Muscle of leg (tissue), 11 donors: ENCODE results near the gene NOXA1. TPM values are rescaled to one million over a fixed set of nuclear protein-coding genes. Genes with fewer than 3 reads are reported as not detected.

ENCODE experiments used
- DNase-seq: peaks from one replicate; pipeline ENCODE4 v3.0.0; 2013
- H3K27ac ChIP-seq: one replicate; pipeline ENCODE4 v1.5.1; 2013; ENCODE audit warnings: mild to moderate bottlenecking, low read length, control low read depth
- H3K27me3 ChIP-seq: one replicate; pipeline ENCODE4 v1.6.1; 2013; ENCODE audit warnings: low read length; ENCODE audit not compliant: control insufficient read depth, insufficient read depth
- H3K36me3 ChIP-seq: one replicate; pipeline ENCODE4 v1.6.1; 2013; ENCODE audit warnings: low read length; ENCODE audit not compliant: control insufficient read depth, insufficient read depth
- H3K4me1 ChIP-seq: one replicate; pipeline ENCODE4 v1.6.1; 2013; ENCODE audit warnings: low read length; ENCODE audit not compliant: control insufficient read depth, insufficient read depth
- H3K4me3 ChIP-seq: one replicate; pipeline ENCODE4 v1.5.1; 2013; ENCODE audit warnings: low read length, control low read depth
- H3K9me3 ChIP-seq: replicated peaks from 2 replicates; pipeline ENCODE4 v1.6.1; 2013; ENCODE audit warnings: low read depth, low read length; ENCODE audit not compliant: control insufficient read depth
- WGBS: methylation state at CpG from one replicate; pipeline ENCODE4 v1.1.5; 2013; ENCODE audit warnings: missing lambda C conversion rate; ENCODE audit not compliant: insufficient coverage; 5-methylcytosine and 5-hydroxymethylcytosine counted together
- polyA plus RNA-seq, 8 donors: library from polyadenylated mRNA; unstranded; fragments of 120-200 nt; gene quantifications; one replicate each; pipeline versions ENCODE4 v1.2.1 to v1.2.3, GENCODE V29; 2013; ENCODE audit warnings: inconsistent platforms in 1 of 8, low replicate concordance in 1 of 8; ENCODE audit not compliant: insufficient read length in 8 of 8, insufficient read depth in 1 of 8
- total RNA-seq: library from RNA; stranded (reverse); fragments of 120-200 nt; gene quantifications from one replicate; pipeline ENCODE4 v1.2.4, GENCODE V29; 2013

Gene NOXA1
- total and polyA plus RNA-seq, 9 donors: 0.99 to 5.1 (median 2.3) TPM

DNA sequence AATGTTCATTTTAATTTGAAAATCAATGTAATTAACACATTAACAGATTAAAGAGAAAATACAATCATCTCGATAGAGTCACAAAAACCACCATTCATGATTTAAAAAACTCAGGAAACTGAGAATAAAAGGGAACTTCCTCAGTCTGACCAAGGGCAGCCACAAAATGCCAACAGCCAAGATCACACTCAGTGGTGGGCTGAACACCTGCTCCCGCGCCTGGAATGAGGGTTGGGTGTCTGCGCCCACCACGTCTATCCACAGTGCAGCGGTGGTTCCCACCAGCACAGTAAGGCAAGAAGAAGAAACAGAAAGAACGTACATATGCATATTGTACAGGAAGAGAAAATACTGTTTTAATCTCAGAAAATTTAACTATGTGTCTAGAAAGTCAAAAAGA, 47.6 kb downstream of the NOXA1 start:
- no peaks in the 10 kb centered on the region for H3K36me3 ChIP-seq
- no peak overlapping the region for H3K4me3 ChIP-seq
- no peak overlapping the region for H3K27ac ChIP-seq
- H3K27me3 ChIP-seq: peaks cover 2% of the 10 kb centered on the region
- H3K4me1 ChIP-seq: no peaks in the 10 kb centered on the region
- H3K9me3 ChIP-seq: peaks cover 4% of the 10 kb centered on the region
- WGBS: no CpG with 5 or more reads among the region's 7 CpGs
- DNase-seq: no peak

DNA sequence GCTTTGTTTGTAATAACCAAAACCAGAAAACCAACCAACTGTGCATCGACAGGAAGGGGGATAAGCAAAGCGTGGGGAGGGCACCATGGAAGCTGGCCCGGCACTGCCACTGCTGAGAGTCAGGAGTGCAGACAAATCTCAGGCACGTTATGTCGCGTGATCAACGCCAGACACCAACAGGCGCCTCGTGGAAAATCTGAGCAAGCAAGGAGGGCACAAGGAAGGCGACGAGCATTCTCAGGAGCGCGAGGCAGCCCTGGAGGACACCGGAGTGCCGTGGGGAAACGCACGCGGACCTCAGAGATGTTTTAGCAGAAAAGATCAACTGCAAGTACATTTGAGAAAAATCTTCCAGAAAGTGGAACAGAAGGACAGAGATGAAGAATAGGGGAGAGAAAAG, 51.1 kb downstream of the NOXA1 start:
- peaks cover 11% of the 10 kb centered on the region for H3K9me3 ChIP-seq
- peaks cover 2% of the 10 kb centered on the region for H3K27me3 ChIP-seq
- no peak for DNase-seq
- no peaks in the 10 kb centered on the region for H3K36me3 ChIP-seq
- H3K27ac ChIP-seq: no peak overlapping the region
- WGBS: 92% methylated on average over 18 of the region's 18 CpGs
- H3K4me3 ChIP-seq: no peak overlapping the region
- H3K4me1 ChIP-seq: peaks cover 7% of the 10 kb centered on the region

DNA sequence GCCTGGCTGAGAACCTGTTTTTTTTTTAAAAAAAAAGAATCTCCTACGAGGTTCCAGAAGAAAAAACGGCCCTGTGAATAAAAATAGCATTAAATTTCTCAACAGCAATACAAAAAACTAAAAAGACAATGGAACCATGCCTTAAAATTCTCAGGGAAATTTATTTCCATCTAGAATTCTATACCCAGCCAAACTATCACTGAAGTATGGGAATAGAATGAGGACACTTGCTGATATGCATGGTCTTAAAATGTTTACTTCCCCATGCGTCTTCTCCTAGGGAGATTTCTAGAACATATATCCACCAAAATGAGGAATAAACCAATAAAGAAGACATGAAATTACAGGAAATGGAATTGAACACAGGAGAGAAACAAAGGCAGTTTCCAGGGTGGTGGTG, 52.5 kb downstream of the NOXA1 start:
- Histone ChIP-seq H3K36me3 (no peaks in the 10 kb centered on the region), H3K27me3 (no peaks in the 10 kb centered on the region), H3K4me3 (no peak overlapping the region), H3K27ac (no peak overlapping the region), H3K9me3 (peaks cover 11% of the 10 kb centered on the region), H3K4me1 (peaks cover 14% of the 10 kb centered on the region)
- no peak for DNase-seq
- no CpG with 5 or more reads among the region's 3 CpGs for WGBS

DNA sequence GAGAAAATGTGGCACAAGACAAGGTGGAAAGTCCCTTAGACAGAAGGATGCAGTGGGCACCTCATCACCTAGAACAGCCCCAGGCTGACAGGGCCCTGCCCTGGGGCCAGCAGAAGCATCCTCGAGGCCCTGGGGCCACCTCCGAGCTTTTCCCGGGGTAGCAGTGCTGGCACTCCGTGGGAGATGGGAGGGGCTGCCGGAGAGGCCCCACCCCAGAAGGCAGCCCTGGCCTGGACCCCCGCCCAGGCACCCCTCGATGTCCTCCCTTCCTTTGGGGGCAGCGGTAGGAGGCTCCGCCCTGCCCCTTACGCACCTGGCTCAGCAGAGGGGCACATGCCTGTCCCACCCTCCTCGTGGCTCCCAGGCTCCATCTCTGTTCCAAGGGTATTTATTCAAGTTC, 53.7 kb downstream of the NOXA1 start:
- no peak for DNase-seq
- WGBS: 100% methylated on average over 2 of the region's 11 CpGs
- Histone ChIP-seq H3K9me3 (peaks cover 11% of the 10 kb centered on the region), H3K27ac (no peak overlapping the region), H3K4me3 (no peak overlapping the region), H3K36me3 (no peaks in the 10 kb centered on the region), H3K4me1 (peaks cover 14% of the 10 kb centered on the region), H3K27me3 (no peaks in the 10 kb centered on the region)

DNA sequence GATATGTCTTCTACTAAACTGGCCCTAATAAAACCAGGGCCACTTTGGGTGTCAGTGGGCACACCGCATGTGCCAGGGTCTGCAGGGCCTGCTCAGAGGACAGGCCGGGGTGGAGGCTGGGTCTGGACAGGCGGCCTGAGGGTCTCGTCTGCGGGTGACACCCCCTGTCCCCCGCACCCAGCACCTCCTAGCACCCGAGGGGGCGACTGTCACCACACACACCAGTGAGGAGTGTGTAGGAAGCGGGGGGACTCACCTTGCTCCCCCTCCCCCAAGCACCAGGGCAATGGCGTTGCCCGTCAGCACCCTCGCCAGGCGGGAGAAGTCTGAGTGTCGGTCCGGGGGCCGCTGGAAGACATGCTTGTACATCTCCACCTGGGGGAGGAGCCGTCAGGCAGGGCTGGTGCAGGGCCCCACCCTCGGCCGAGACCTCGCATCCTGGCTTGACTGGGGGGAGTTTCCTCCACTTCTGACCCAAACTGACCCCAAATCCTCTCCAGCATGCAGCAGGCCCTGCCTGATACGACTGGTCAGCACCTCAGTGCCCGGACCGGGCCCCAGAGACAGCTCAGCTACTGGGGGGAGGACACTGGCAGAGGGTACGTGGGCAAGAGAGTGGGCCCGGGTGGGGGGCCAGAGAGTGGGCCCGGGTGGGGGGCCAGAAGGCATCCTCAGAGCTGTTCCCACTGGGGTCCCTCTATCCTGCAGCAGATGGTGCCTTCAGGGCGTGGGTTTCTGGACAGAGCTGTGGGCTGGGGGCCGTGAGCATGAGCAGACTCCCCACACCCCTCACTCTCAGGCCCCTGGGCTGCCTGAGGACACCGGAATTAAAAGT, 54.8 kb downstream of the NOXA1 start:
- peaks cover 14% of the 10 kb centered on the region for H3K4me1 ChIP-seq
- peaks cover 11% of the 10 kb centered on the region for H3K9me3 ChIP-seq
- no peak for DNase-seq
- no peaks in the 10 kb centered on the region for H3K27me3 ChIP-seq
- H3K36me3 ChIP-seq: no peaks in the 10 kb centered on the region
- 80% methylated on average over 17 of the region's 29 CpGs for WGBS
- H3K4me3 ChIP-seq: no peak overlapping the region
- no peak overlapping the region for H3K27ac ChIP-seq

DNA sequence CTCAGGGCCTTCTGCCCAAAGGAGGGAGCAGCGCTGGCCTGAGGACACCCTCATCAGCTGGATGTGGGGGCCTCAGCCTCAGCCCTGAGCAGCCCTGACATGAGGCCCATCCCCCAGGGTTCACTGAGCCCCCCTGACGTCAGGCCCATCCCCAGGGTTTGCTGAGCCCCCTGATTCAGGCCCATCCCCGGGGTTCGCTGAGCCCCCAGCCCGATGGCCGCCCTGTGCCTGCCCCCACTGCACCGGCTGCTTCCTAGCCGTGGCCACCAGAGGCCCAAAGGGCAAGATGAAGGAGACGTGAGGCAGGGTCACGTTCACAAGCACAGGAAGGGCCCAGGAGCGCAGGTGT, 55.4 kb downstream of the NOXA1 start:
- H3K27me3 ChIP-seq: no peaks in the 10 kb centered on the region
- H3K4me1 ChIP-seq: peaks cover 14% of the 10 kb centered on the region
- H3K4me3 ChIP-seq: no peak overlapping the region
- DNase-seq: no peak
- no peaks in the 10 kb centered on the region for H3K36me3 ChIP-seq
- H3K9me3 ChIP-seq: peaks cover 11% of the 10 kb centered on the region
- 61% methylated on average over 10 of the region's 11 CpGs for WGBS
- H3K27ac ChIP-seq: no peak overlapping the region

DNA sequence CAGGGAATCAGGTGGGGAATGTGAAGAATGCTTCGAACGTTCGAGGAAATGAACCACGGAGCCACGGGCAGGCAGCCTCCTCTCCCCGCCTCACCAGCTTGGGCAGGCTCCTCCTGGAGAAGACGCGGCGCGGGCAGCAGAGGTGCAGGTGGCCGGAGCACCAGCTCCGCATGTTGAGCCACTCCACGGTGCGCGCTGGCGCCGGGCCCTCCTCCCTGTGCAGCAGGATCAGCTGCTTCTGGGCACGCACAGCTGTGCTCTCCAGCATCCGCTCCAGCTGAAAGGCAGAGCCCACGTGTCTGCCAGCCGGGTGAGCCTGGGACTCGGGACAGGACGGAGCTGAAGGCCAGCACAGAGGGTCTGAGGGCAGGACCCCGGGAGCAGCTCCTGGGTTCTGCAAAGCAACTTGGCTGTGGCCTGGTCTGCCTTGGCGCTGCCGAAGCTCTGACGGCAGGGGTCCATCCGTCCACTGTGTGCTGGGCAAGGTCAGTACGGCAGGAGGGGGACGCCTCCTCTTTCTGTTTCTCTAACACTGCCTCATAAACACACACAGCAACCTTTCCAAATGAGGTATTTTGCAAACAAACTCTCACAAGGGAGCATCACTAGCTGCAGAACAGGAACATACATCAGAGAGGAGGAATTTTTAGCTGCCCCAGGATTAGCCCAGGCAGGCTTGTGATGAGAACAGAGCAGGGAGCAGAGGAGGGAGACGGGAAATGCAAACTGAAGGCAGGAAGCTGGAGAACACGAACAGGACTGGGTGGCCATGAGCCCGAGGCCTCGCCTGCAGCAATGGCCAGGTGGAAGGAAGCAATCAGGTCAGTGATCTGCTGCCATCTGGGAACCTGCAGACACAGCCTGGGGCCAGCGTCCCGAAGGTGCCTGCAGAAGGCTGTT, 56.0 kb downstream of the NOXA1 start:
- Histone ChIP-seq H3K4me1 (peaks cover 14% of the 10 kb centered on the region), H3K27me3 (no peaks in the 10 kb centered on the region), H3K9me3 (peaks cover 11% of the 10 kb centered on the region), H3K36me3 (no peaks in the 10 kb centered on the region), H3K4me3 (no peak overlapping the region), H3K27ac (no peak overlapping the region)
- peak; percentile 72 for DNase-seq
- WGBS: 27% methylated on average over 29 of the region's 36 CpGs

DNA sequence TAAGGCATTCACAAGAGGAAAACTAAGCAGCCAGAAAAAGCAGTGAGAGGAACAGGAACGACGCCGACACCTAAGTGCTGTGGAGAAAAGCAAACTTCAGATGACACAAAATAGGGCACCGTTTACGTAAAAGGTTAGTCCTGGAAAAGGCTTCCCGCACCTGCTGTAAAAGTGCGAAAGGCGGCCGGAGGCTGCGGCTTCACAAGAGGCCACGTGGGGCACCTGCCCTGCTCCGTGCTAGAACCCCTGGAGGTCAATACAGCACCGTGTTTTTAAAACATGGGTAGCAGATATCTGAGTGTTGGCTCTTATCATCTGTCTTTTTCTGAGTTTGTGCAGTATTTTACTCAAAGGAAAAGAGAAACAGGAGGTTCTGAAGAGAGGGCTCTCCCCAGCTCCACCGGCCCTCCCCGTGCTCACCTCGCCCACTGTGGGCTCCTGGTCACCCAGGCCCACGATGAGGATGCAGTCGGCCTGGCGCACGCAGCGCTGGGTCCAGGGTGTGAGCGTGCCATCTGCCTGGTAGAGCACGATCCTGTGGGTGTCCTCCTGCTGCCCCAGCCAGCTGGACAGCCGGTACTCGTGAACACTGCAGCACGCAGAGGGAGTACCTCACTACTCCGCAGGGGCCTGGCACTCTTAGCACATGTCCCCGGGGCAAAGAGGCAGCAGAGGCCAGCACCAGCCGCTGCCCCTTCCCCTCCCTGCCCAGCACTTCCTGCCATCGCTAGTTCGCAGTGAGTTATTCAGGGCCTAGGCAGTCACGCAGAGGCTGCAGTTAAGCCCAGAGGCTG, 56.9 kb downstream of the NOXA1 start:
- H3K9me3 ChIP-seq: peaks cover 9% of the 10 kb centered on the region
- H3K4me3 ChIP-seq: no peak overlapping the region
- H3K27ac ChIP-seq: no peak overlapping the region
- H3K36me3 ChIP-seq: no peaks in the 10 kb centered on the region
- H3K27me3 ChIP-seq: no peaks in the 10 kb centered on the region
- WGBS: 81% methylated on average over 31 of the region's 32 CpGs
- DNase-seq: no peak
- peaks cover 14% of the 10 kb centered on the region for H3K4me1 ChIP-seq

DNA sequence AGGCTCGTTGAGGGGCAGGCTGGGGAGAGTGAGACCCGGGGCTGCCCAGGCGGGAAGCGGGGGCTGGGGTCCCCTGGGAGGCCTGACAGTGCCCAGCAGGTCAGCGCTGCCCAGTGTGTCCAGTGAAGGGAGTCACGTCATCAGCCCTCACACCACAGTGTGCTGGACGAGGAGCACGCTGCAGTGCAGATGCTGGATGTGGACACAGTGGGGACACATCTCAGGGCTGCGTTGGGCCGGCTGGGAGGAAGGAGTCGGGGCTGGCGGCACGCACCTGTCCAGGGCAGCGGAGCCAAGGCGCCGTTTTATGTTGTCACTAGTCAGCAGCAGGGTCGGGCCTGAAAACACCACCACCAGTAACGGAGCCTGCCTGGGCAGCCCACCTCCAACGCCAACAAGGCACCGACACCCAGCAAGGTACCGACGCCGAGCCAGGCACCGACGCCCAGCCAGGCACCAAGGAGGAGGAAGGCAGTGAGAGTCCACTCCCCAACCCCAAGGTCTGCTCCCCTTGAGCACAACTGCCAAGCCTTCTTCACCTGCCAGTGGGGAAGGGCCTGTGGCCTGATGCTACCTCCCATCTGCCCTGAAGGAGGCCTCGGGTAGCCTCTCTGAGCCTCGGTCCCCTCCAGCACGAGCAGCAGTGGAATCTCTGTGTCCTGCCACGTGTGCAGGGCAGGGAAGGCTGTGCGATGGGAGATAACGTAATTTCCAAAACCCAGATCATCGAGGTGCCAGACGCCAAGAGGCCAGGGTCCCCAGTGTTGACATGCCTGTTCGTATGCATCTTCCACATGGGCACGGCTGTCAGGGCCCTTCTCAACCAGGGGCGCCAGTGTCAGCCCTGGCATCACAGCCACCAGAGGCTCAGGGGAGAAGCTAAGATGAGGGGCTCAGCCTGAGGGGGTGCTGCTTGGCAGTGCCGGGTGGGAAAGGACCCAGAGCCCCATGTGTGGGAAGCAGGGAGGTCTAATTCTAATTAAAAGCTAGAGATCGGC, 57.8 kb downstream of the NOXA1 start:
- WGBS: 86% methylated on average over 34 of the region's 38 CpGs
- H3K4me1 ChIP-seq: peaks cover 14% of the 10 kb centered on the region
- H3K36me3 ChIP-seq: no peaks in the 10 kb centered on the region
- peaks cover 5% of the 10 kb centered on the region for H3K9me3 ChIP-seq
- no peak for DNase-seq
- H3K27me3 ChIP-seq: no peaks in the 10 kb centered on the region
- no peak overlapping the region for H3K27ac ChIP-seq
- no peak overlapping the region for H3K4me3 ChIP-seq
